ENCODE measurements around the gene CR1L. TPM values are rescaled to one million over a fixed set of nuclear protein-coding genes. Genes with fewer than 3 reads are reported as not detected.
"Not testable (repeated sequence)": the region's sequence is repeated elsewhere in the genome, so short reads cannot be mapped to it uniquely, and the experiment has no call there.

The CR1L gene
- total and polyA plus RNA-seq, 12 donors, result 0.34 to 1.1 (median 0.42) TPM; not detected in 9

GRCh38 chr1:207762622-207763021, 117.7 kb downstream of the CR1L start:
- no peaks in the 10 kb centered on the region for H3K9me3 ChIP-seq
- H3K27me3 ChIP-seq, result no peaks in the 10 kb centered on the region
- H3K4me3 ChIP-seq, result no peak overlapping the region
- peaks cover 0 to 13% (median 0%) of the 10 kb centered on the region in 9 donors for H3K4me1 ChIP-seq
- DNase-seq, result no peak
- WGBS, 2 donors, result 96% methylated on average over 13 of the region's 13 CpGs
- no peak for TF ChIP-seq CTCF (IDR thresholded peaks at IDR 0.05)
- peaks cover 0 to 99% (median 35%) of the 10 kb centered on the region in 9 donors for H3K36me3 ChIP-seq
- peak in 3 of 8 donors; percentile 11 to 14 (median 14) for ATAC-seq
- no peak overlapping the region for H3K27ac ChIP-seq
- intact Hi-C loops (cut with DNase I), result no loop called here

- ATAC-seq, result peak in 4 of 8 donors; percentile 11 to 41 (median 20)
- H3K4me3 ChIP-seq, result no peak overlapping the region
- no peaks in the 10 kb centered on the region for H3K9me3 ChIP-seq
- peaks cover 0 to 8% (median 0%) of the 10 kb centered on the region in 9 donors for H3K4me1 ChIP-seq
- H3K27me3 ChIP-seq, result no peaks in the 10 kb centered on the region
- no peak overlapping the region for H3K27ac ChIP-seq
- no peak for DNase-seq
- peaks cover 0 to 99% (median 35%) of the 10 kb centered on the region in 9 donors for H3K36me3 ChIP-seq
- whole genome bisulfite sequencing, 2 donors, result 93% methylated on average over 10 of the region's 10 CpGs
- intact Hi-C loops (cut with DNase I), result no loop called here
- no peak for TF ChIP-seq CTCF (IDR thresholded peaks at IDR 0.05)
These were observed 118.2 kb downstream of the CR1L start for GRCh38 chr1:207763091-207763490.

- Histone ChIP-seq H3K9me3 (no peaks in the 10 kb centered on the region), H3K4me1 (peaks cover 0 to 1% (median 0%) of the 10 kb centered on the region in 9 donors), H3K27ac (no peak overlapping the region), H3K27me3 (no peaks in the 10 kb centered on the region), H3K4me3 (no peak overlapping the region), H3K36me3 (peaks cover 0 to 99% (median 35%) of the 10 kb centered on the region in 9 donors)
- intact Hi-C loops (cut with DNase I), result no loop called here
- DNase-seq (no peak), ATAC-seq (no peak)
- WGBS, 2 donors, result 89 to 94% methylated on average over 9 of the region's 9 CpGs
- TF ChIP-seq CTCF (IDR thresholded peaks at IDR 0.05), result no peak
These were observed 119.0 kb downstream of the CR1L start for GRCh38 chr1:207763972-207764371.

GRCh38 chr1:207766569-207766968, 121.6 kb downstream of the CR1L start:
- Histone ChIP-seq H3K9me3 (peaks cover 0 to 12% (median 3%) of the 10 kb centered on the region in 11 donors), H3K27ac (no peak overlapping the region), H3K27me3 (no peaks in the 10 kb centered on the region), H3K4me1 (no peaks in the 10 kb centered on the region), H3K4me3 (no peak overlapping the region), H3K36me3 (peaks cover 0 to 99% (median 48%) of the 10 kb centered on the region in 9 donors)
- no peak for TF ChIP-seq CTCF (IDR thresholded peaks at IDR 0.05)
- DNase-seq, result no peak
- intact Hi-C loops (cut with DNase I), result loop anchor here in 1 of 10 donors (2.0 kb wide), 1 partner anchor 28 kb away; no protein-coding TSS in a partner anchor
- WGBS, 2 donors, result 59 to 70% methylated on average over 1 of the region's 1 CpG
- no peak for ATAC-seq

- ATAC-seq; H3K4me1 ChIP-seq; H3K27ac ChIP-seq; intact Hi-C loops (cut with DNase I); DNase-seq; H3K27me3 ChIP-seq; H3K4me3 ChIP-seq: not testable (repeated sequence)
- peaks cover 0 to 26% (median 7%) of the 10 kb centered on the region in 11 donors for H3K9me3 ChIP-seq
- peaks cover 0 to 93% (median 31%) of the 10 kb centered on the region in 9 donors for H3K36me3 ChIP-seq
- WGBS, 2 donors, result 93 to 98% methylated on average over 3 of the region's 4 CpGs
These were observed 125.6 kb downstream of the CR1L start for GRCh38 chr1:207770514-207770913.

All from heart right ventricle (tissue), 16 donors.